ENCODE data around the gene PPT2.

PPT2 gene

GRCh38 chr6:32166411-32167061, 12.6 kb downstream of the PPT2 start:
- Histone ChIP-seq H3K4me1 (ENCODE audit: low read depth, poor library complexity, severe bottlenecking) (no peaks in the 10 kb centered on the region), H3K4me3 (IDR thresholded peaks at IDR 0.05; ENCODE audit: insufficient read depth, low read depth, low read length) (no peak overlapping the region), H3K27ac (no peak overlapping the region), H3K9ac (no peak overlapping the region), H3K4me2 (no peak overlapping the region), H2AFZ (ENCODE audit: low read depth) (no peak overlapping the region), H3K79me2 (ENCODE audit: insufficient read depth, low read depth) (no peaks in the 10 kb centered on the region), H3K27me3 (ENCODE audit: insufficient read depth, low read depth) (no peaks in the 10 kb centered on the region), H3K36me3 (ENCODE audit: insufficient read depth) (no peaks in the 10 kb centered on the region), H4K20me1 (ENCODE audit: insufficient read depth) (no peaks in the 10 kb centered on the region)
- TF ChIP-seq, protein P1, sequence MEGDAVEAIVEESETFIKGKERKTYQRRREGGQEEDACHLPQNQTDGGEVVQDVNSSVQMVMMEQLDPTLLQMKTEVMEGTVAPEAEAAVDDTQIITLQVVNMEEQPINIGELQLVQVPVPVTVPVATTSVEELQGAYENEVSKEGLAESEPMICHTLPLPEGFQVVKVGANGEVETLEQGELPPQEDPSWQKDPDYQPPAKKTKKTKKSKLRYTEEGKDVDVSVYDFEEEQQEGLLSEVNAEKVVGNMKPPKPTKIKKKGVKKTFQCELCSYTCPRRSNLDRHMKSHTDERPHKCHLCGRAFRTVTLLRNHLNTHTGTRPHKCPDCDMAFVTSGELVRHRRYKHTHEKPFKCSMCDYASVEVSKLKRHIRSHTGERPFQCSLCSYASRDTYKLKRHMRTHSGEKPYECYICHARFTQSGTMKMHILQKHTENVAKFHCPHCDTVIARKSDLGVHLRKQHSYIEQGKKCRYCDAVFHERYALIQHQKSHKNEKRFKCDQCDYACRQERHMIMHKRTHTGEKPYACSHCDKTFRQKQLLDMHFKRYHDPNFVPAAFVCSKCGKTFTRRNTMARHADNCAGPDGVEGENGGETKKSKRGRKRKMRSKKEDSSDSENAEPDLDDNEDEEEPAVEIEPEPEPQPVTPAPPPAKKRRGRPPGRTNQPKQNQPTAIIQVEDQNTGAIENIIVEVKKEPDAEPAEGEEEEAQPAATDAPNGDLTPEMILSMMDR (conservative IDR thresholded peaks at IDR 0.05; ENCODE audit: low read depth, low read length) = no peak

DNA sequence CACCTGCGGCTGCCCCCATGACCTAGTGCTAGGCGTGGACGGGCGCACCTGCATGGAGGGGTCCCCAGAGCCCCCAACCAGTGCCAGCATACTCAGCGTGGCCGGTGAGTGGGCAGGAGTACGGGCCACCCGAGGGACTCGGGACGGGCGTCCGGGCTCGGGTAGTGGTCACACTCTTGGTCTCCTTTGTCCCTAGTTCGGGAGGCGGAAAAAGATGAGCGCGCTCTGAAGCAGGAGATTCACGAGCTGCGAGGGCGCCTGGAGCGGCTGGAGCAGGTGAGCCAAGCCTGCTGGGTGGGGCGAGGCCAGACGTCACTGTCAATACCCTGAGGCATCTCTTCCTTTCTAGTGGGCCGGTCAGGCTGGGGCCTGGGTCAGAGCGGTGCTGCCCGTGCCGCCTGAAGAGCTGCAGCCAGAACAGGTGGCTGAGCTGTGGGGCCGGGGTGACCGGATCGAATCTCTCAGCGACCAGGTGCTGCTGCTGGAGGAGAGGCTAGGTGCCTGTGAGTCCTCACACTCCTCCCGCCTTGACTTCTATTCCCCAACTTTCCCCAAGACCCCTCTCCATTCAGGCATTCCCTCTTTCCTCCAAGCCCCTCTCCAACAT, 13.3 kb downstream of the PPT2 start:
- Histone ChIP-seq H3K9ac (no peak overlapping the region), H2AFZ (ENCODE audit: low read depth) (no peak overlapping the region), H3K79me2 (ENCODE audit: insufficient read depth, low read depth) (no peaks in the 10 kb centered on the region), H3K36me3 (ENCODE audit: insufficient read depth) (no peaks in the 10 kb centered on the region), H3K27me3 (ENCODE audit: insufficient read depth, low read depth) (no peaks in the 10 kb centered on the region), H4K20me1 (ENCODE audit: insufficient read depth) (no peaks in the 10 kb centered on the region), H3K4me3 (IDR thresholded peaks at IDR 0.05; ENCODE audit: insufficient read depth, low read depth, low read length) (no peak overlapping the region), H3K4me2 (no peak overlapping the region), H3K4me1 (ENCODE audit: low read depth, poor library complexity, severe bottlenecking) (no peaks in the 10 kb centered on the region), H3K27ac (no peak overlapping the region)
- TF ChIP-seq, protein P1 (conservative IDR thresholded peaks at IDR 0.05; ENCODE audit: low read depth, low read length) = no peak

DNA sequence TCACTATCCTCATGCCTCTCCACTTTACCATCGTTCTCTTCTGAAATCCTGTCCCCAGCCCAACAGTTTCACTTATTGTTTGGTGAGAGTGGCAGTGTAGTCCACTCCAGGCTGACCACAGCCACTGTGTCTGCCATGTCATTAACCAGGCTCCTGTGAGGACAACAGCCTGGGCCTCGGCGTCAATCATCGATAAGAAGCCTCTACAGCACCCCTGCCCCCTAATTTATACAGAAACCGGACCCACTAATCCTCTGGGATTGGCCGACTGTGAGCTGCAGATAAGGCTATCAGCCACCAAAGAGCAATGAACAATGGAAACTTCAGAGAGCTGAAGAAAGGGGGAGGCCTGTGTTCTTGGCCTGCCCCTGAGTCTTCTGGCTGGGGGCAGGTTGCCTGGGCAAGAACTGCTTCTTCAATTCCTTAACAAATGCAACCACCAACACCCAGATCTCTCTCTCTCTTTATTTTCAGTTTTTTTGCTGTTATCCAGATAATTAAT, 13.9 kb downstream of the PPT2 start:
- TF ChIP-seq, protein P1 (conservative IDR thresholded peaks at IDR 0.05; ENCODE audit: low read depth, low read length) = no peak
- no peaks in the 10 kb centered on the region for H3K36me3 ChIP-seq (ENCODE audit: insufficient read depth)
- H2AFZ ChIP-seq (ENCODE audit: low read depth) = no peak overlapping the region
- no peaks in the 10 kb centered on the region for H3K27me3 ChIP-seq (ENCODE audit: insufficient read depth, low read depth)
- H3K4me2 ChIP-seq = no peak overlapping the region
- H3K9ac ChIP-seq = no peak overlapping the region
- H3K4me3 ChIP-seq (IDR thresholded peaks at IDR 0.05; ENCODE audit: insufficient read depth, low read depth, low read length) = no peak overlapping the region
- no peak overlapping the region for H3K27ac ChIP-seq
- H3K4me1 ChIP-seq (ENCODE audit: low read depth, poor library complexity, severe bottlenecking) = no peaks in the 10 kb centered on the region
- H3K79me2 ChIP-seq (ENCODE audit: insufficient read depth, low read depth) = no peaks in the 10 kb centered on the region
- H4K20me1 ChIP-seq (ENCODE audit: insufficient read depth) = no peaks in the 10 kb centered on the region

GRCh38 chr6:32168350-32168749, 14.4 kb downstream of the PPT2 start:
- Histone ChIP-seq H3K79me2 (ENCODE audit: insufficient read depth, low read depth) (no peaks in the 10 kb centered on the region), H3K27ac (no peak overlapping the region), H4K20me1 (ENCODE audit: insufficient read depth) (no peaks in the 10 kb centered on the region), H3K4me3 (IDR thresholded peaks at IDR 0.05; ENCODE audit: insufficient read depth, low read depth, low read length) (no peak overlapping the region), H3K4me1 (ENCODE audit: low read depth, poor library complexity, severe bottlenecking) (no peaks in the 10 kb centered on the region), H3K36me3 (ENCODE audit: insufficient read depth) (no peaks in the 10 kb centered on the region), H3K4me2 (no peak overlapping the region), H2AFZ (ENCODE audit: low read depth) (no peak overlapping the region), H3K9ac (no peak overlapping the region), H3K27me3 (ENCODE audit: insufficient read depth, low read depth) (no peaks in the 10 kb centered on the region)
- TF ChIP-seq, protein P1 (conservative IDR thresholded peaks at IDR 0.05; ENCODE audit: low read depth, low read length) = no peak

Measured in KMS-11 (cell line).